PC-3 (cell line): ENCODE data around the gene PLEKHG2. TPM values are rescaled to one million over a fixed set of nuclear protein-coding genes. Genes with fewer than 3 reads are reported as not detected.

Experiments used
- ATAC-seq: fragments of 200-7000 bp; cut with Tn5 transposase; 2 replicates; pipeline ENCODE4 v1.9.1; 2020; ENCODE audit warnings: mild to moderate bottlenecking, moderate library complexity
- BruUV-seq: library from RNA; stranded (reverse); fragments of 400-500 nt; replicated peaks from 2 replicates; lab custom pipeline; 2021; lab: Mats Ljungman, UMichigan
- CTCF ChIA-PET: fragments of 300-600 bp; sonication (Branson Sonifier 250); formaldehyde crosslinking; loops from one replicate; lab custom pipeline; 2022; ENCODE audit warnings: antibody characterized with exemption; lab: Charles Lee
- POLR2A ChIA-PET: fragments of 300-600 bp; sonication (Branson Sonifier 250); formaldehyde crosslinking; loops from one replicate; lab custom pipeline; 2022; ENCODE audit warnings: antibody characterized with exemption; ENCODE audit not compliant: unreplicated experiment; lab: Charles Lee
- DNase-seq: peaks from one replicate; pipeline ENCODE4 v3.0.0-alpha.2; 2015
- H2AFZ ChIP-seq: fragments of 300-600 bp; sonication (generic); 2 replicates; pipeline ENCODE4 v1.6.0; 2016; ENCODE audit warnings: antibody characterized with exemption, low read length
- H3F3A ChIP-seq: fragments of 300-600 bp; sonication (generic); one replicate; pipeline ENCODE4 v1.6.0; 2017; ENCODE audit warnings: antibody characterized with exemption, low read length, control low read depth, mild to moderate bottlenecking; ENCODE audit not compliant: unreplicated experiment
- H3K27ac ChIP-seq: fragments of 300-600 bp; sonication (generic); 2 replicates; pipeline ENCODE4 v1.5.1; 2016; ENCODE audit warnings: mild to moderate bottlenecking, low read length
- H3K27me3 ChIP-seq: fragments of 300-600 bp; sonication (generic); 2 replicates; pipeline ENCODE4 v1.6.1; 2016; ENCODE audit warnings: low read length, mixed read lengths
- H3K36me3 ChIP-seq: fragments of 300-600 bp; sonication (generic); 2 replicates; pipeline ENCODE4 v1.6.1; 2016; ENCODE audit warnings: low read depth, mixed run types, low read length, mixed read lengths
- H3K4me1 ChIP-seq: fragments of 300-600 bp; sonication (generic); 2 replicates; pipeline ENCODE4 v1.5.1; 2016; ENCODE audit warnings: low read length; ENCODE audit not compliant: insufficient read depth
- H3K4me2 ChIP-seq: fragments of 300-600 bp; sonication (generic); 2 replicates; pipeline ENCODE4 v1.6.0; 2016; ENCODE audit warnings: low read length
- H3K4me3 ChIP-seq: fragments of 300-600 bp; sonication (generic); 2 replicates; pipeline ENCODE4 v1.5.1; 2016; ENCODE audit warnings: mild to moderate bottlenecking, low read length, mixed read lengths
- H3K79me2 ChIP-seq: fragments of 300-600 bp; sonication (generic); 2 replicates; pipeline ENCODE4 v1.6.1; 2017; ENCODE audit warnings: low read length, mixed read lengths
- H3K9ac ChIP-seq: fragments of 300-600 bp; sonication (generic); 2 replicates; pipeline ENCODE4 v1.6.0; 2016; ENCODE audit warnings: mild to moderate bottlenecking, low read length
- H3K9me2 ChIP-seq: fragments of 300-600 bp; sonication (generic); replicated peaks from 2 replicates; pipeline ENCODE4 v1.6.1; 2016; ENCODE audit warnings: mixed run types, low read length, mixed read lengths
- H3K9me3 ChIP-seq: fragments of 300-600 bp; sonication (generic); 2 replicates; pipeline ENCODE4 v1.6.1; 2016; ENCODE audit warnings: low read length, mixed read lengths
- H4K20me1 ChIP-seq: fragments of 300-600 bp; sonication (generic); 2 replicates; pipeline ENCODE4 v1.6.1; 2016; ENCODE audit warnings: low read length, mixed read lengths
- EZH2 ChIP-seq: fragments of 300-600 bp; sonication (generic); IDR thresholded peaks from one replicate; pipeline ENCODE4 v1.6.1; 2017; ENCODE audit warnings: antibody characterized with exemption, mild to moderate bottlenecking, low read length; ENCODE audit not compliant: unreplicated experiment
- EZH2phosphoT487 ChIP-seq: fragments of 300-600 bp; sonication (generic); IDR thresholded peaks from 2 replicates; pipeline ENCODE4 v1.6.1; 2018; ENCODE audit warnings: mild to moderate bottlenecking, antibody characterized with exemption, low read length, borderline replicate concordance
- intact Hi-C: fragments of 100-400 bp; cut with micrococcal nuclease; formaldehyde crosslinking; loops from 2 replicates; pipeline ENCODE4 v1.9.0; 2023
- total RNA-seq: library from RNA; depleted of rRNA; stranded (reverse); fragments of >200 nt; gene quantifications from 2 replicates; pipeline ENCODE4 v1.2.3, GENCODE V29; 2014
- TF ChIP-seq, protein P1 (sequence below): fragments of 300-600 bp; sonication (generic); conservative IDR thresholded peaks from 2 replicates; pipeline ENCODE4 v1.5.1; 2017; ENCODE audit warnings: antibody characterized with exemption, low read depth, mild to moderate bottlenecking, low read length

Gene PLEKHG2
- total RNA-seq, 1 experiment from 2014 or later, result 8.3 TPM

DNA sequence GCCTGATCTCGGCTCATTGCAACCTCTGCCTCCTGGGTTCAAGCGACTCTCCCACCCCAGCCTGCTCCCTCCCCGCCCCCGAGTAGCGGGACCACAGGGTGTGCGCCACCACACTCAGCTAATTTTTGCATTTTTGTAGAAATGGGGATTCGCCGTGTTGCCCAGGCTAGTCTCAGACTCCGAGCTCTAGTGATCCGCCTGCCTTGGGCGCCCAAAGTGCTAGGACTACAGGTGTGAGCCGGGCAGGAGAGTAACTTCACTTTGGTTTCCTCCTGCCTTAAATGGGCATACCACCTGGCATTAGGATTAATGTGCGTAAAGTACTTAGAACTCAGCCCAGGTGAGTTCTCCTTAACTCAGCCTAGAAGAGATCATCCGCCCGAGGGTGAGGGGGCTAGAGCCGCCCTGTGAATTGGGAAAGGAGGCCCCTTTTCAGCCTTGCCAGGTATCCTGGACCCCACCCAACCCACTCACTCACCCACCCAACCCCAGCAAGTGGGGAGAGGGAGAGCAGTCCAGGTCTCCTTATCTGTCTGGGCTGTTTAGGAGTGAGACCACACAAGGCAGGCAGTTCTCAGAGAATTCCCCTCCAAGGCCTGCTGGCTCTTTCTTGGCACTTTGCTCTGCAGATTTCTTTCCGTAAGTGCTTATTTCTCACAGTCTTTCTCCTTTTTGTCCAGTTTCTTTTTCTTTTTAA is 7.1 kb upstream of the PLEKHG2 start:
- peaks cover 9% of the 10 kb centered on the region for H3K36me3 ChIP-seq
- intact Hi-C loops, result no loop called here
- no peak overlapping the region for H3K4me3 ChIP-seq
- no TSS peak for BruUV-seq
- H3F3A ChIP-seq, result no peaks in the 10 kb centered on the region
- H3K79me2 ChIP-seq, result peaks cover 22% of the 10 kb centered on the region
- H3K4me1 ChIP-seq, result peaks cover 48% of the 10 kb centered on the region
- H3K9me3 ChIP-seq, result no peaks in the 10 kb centered on the region
- peaks cover 20% of the 10 kb centered on the region for H4K20me1 ChIP-seq
- ChIA-PET CTCF (no interaction called here), POLR2A (interaction anchor here (0.6 kb wide), 1 partner anchor 31 kb away, joined by 3 read pairs; the partner anchor contains the start of gene RPS16)
- H3K4me2 ChIP-seq, result no peak overlapping the region
- no peaks in the 10 kb centered on the region for H3K27me3 ChIP-seq
- no peak overlapping the region for H3K9ac ChIP-seq
- DNase-seq, result no peak
- H3K9me2 ChIP-seq, result no peaks in the 10 kb centered on the region
- no peak for ATAC-seq
- H3K27ac ChIP-seq, result no peak overlapping the region
- no peak for TF ChIP-seq EZH2
- TF ChIP-seq, protein P1, sequence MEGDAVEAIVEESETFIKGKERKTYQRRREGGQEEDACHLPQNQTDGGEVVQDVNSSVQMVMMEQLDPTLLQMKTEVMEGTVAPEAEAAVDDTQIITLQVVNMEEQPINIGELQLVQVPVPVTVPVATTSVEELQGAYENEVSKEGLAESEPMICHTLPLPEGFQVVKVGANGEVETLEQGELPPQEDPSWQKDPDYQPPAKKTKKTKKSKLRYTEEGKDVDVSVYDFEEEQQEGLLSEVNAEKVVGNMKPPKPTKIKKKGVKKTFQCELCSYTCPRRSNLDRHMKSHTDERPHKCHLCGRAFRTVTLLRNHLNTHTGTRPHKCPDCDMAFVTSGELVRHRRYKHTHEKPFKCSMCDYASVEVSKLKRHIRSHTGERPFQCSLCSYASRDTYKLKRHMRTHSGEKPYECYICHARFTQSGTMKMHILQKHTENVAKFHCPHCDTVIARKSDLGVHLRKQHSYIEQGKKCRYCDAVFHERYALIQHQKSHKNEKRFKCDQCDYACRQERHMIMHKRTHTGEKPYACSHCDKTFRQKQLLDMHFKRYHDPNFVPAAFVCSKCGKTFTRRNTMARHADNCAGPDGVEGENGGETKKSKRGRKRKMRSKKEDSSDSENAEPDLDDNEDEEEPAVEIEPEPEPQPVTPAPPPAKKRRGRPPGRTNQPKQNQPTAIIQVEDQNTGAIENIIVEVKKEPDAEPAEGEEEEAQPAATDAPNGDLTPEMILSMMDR, result no peak
- no peak for TF ChIP-seq EZH2phosphoT487
- no peak overlapping the region for H2AFZ ChIP-seq

DNA sequence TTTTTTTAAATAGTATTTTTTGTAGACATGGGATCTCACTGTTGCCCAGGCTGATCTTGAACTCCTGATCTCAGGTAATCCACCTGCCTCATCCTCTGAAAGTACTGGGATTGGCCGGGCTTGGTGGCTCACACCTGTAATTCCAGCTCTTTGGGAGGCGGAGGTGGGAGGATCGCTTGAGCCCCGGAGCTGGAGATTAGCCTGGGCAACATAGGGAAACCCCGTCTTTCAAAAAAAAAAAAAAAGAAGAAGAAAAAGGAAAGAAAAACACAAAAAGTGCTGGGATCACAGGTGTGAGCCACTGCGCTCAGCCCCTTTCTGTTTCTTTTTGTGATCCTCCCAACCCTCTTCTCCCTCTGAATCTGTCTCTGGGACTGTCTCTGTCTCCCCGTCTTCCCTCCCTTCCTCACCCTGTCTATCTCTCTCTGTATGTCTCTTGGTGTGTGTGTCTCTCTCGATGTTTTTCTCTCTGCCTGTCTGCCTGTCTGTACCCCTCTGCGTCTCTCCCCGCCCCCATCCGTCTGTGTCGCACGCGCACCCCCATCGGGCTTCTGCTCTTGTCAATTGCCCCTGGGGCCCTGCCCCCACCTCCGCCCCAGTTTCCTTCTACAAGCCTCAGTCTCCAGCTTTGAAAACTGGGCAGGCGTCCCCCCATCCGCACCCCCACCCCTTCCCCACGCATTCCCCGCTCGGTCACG is 6.4 kb upstream of the PLEKHG2 start:
- no TSS peak for BruUV-seq

DNA sequence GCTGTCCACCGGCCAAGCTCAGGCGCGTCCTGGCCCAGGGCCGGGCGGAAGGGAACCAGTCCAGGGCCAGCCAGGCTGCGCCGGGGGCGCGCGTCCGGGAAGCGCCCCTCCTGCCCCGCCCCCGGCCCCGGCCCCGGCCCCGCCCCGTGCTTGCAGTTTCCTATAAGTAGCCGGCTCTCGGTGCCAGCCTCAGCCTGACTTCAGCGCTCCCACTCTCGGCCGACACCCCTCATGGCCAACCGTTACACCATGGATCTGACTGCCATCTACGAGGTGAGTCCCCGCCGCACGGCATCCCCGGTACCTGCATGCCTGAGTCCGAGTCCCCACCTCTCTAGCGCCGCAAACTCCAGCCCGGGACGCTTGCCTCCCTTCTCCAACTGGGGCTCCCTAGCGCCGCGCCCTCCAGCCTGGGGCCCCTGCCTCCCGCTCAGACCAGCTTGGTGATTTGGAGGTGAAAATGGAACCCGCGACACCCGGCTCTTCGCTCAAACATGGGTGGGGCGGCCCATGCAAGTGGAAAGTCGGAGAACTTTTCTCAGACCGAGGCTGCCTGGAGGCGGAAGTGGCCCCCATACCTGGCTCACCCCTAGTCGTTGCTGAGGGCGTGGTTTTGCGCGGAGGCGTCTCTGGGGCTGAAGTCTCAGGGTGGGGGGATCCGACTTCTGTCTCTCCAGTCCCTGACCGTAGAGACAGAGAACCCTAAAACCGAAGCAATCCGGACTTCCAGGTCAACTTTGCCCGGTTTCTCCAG is 5.6 kb upstream of the PLEKHG2 start, which contains the start of gene ZFP36:
Gene ZFP36 (plus strand): TSS at position 192 of the 754 bp plus-strand sequence. CDS start 58 bp downstream, at position 250.
- TF ChIP-seq EZH2phosphoT487, result no peak
- TF ChIP-seq EZH2, result no peak
- TF ChIP-seq, protein P1, result no peak
- Histone ChIP-seq H3K27me3 (no peaks in the 10 kb centered on the region), H3K79me2 (peaks cover 22% of the 10 kb centered on the region), H3F3A (no peaks in the 10 kb centered on the region), H3K4me3 (peak within 1 kb of the TSS; percentile 100), H3K27ac (peak within 1 kb of the TSS; percentile 83), H2AFZ (peak within 1 kb of the TSS; percentile 45; the same call in 1 of the 2 replicates), H3K36me3 (peaks cover 9% of the 10 kb centered on the region), H4K20me1 (peaks cover 20% of the 10 kb centered on the region), H3K9me3 (no peaks in the 10 kb centered on the region), H3K4me1 (peaks cover 51% of the 10 kb centered on the region), H3K9me2 (no peaks in the 10 kb centered on the region), H3K9ac (peak within 1 kb of the TSS; percentile 94), H3K4me2 (peak within 1 kb of the TSS; percentile 99)
- intact Hi-C loops, result no loop called here
- CTCF ChIA-PET, result no interaction called here
- peak; percentile 9 for ATAC-seq
- POLR2A ChIA-PET, result interaction anchor here (0.6 kb wide), 2 partner anchors 100 to 757 kb away, joined by 3 to 4 read pairs; no protein-coding TSS in a partner anchor
- peak; percentile 64 for DNase-seq
- TSS peak; percentile 80 for BruUV-seq

More for the DNA sequence above, 6.4 kb upstream of the PLEKHG2 start:
- Histone ChIP-seq H3K36me3 (peaks cover 9% of the 10 kb centered on the region), H2AFZ (peak overlapping the region; percentile 45; the same call in 1 of the 2 replicates), H3K4me1 (peaks cover 52% of the 10 kb centered on the region), H3K9ac (no peak overlapping the region), H3K9me2 (no peaks in the 10 kb centered on the region), H3K9me3 (no peaks in the 10 kb centered on the region), H3K27ac (no peak overlapping the region), H4K20me1 (peaks cover 20% of the 10 kb centered on the region), H3K79me2 (peaks cover 22% of the 10 kb centered on the region), H3K4me3 (peak overlapping the region; percentile 100), H3F3A (no peaks in the 10 kb centered on the region), H3K27me3 (no peaks in the 10 kb centered on the region), H3K4me2 (peak overlapping the region; percentile 99)
- no peak for TF ChIP-seq EZH2
- POLR2A ChIA-PET, result interaction anchor here (0.6 kb wide), 2 partner anchors 101 to 756 kb away, joined by 3 to 4 read pairs; no protein-coding TSS in a partner anchor
- no peak for DNase-seq
- CTCF ChIA-PET, result no interaction called here
- ATAC-seq, result no peak
- intact Hi-C loops, result no loop called here
